Measurements from ENCODE around the gene ADRA2C. TPM values are rescaled to one million over a fixed set of nuclear protein-coding genes. Genes with fewer than 3 reads are reported as not detected.

The ADRA2C gene
- polyA plus RNA-seq, 1 of the 3 experiments (the other 2 are of a cell fraction), result 0.15 TPM

DNA sequence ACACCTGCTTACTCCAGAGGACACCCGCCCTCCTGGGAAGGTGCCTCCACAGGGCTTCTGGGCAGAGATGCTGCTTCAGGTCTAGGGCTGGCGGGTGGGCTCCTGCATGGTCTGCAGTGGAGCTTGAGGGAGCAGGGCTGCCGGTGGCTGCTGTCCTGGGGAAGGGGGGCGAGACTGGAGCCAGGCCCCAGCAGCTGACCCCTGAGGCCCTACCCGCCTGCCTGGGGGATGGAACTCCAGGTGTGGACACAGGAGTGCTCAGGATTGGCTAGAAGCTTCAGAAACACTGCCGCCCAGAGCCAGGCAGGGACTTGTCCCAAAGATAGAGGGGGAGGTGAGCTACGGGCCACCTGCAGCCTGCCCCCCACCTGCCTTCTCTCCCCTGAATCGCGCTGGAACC, 33.0 kb upstream of the ADRA2C start:
- DNase-seq, result peak; percentile 58
- Histone ChIP-seq H3K9me2 (no peaks in the 10 kb centered on the region), H3K36me3 (replicated peaks in 1 of 2; ENCODE audit: control insufficient read depth in 1 of 2, insufficient read depth in 2 of 2, low read length in 1 of 2) (no peaks in the 10 kb centered on the region), H3K9me3 (no peaks in the 10 kb centered on the region), H3K4me2 (no peak overlapping the region), H3K79me2 (ENCODE audit: insufficient read depth) (no peaks in the 10 kb centered on the region), H4K20me1 (ENCODE audit: insufficient read depth) (no peaks in the 10 kb centered on the region), H2AFZ (ENCODE audit: low read depth) (no peak overlapping the region), H3K27me3 (ENCODE audit: insufficient read depth) (no peaks in the 10 kb centered on the region), H3F3A (replicated peaks; ENCODE audit: insufficient read depth) (no peaks in the 10 kb centered on the region), H3K4me1 (ENCODE audit: control insufficient read depth in 1 of 2, insufficient read depth in 2 of 2, low read depth in 1 of 2, low read length in 1 of 2) (peaks cover 0 to 28% of the 10 kb centered on the region in 2 experiments; a peak in 1 of 4 replicates), H3K4me3 (ENCODE audit: low read depth in 2 of 2, low read length in 1 of 2) (no peak overlapping the region), H3K9ac (no peak overlapping the region), H3K27ac (ENCODE audit: low read depth in 2 of 2, low read length in 1 of 2) (no peak overlapping the region)
- ChIA-PET CTCF (interaction anchor here (1.7 kb wide), 1 partner anchor 32 kb away, joined by 4 read pairs; the partner anchor contains the start of gene ADRA2C), POLR2A (no interaction called here)
- no peak for TF ChIP-seq TEAD4 (IDR thresholded peaks at IDR 0.05; ENCODE audit: borderline replicate concordance, insufficient read depth)
- no peak for TF ChIP-seq TCF12 (IDR thresholded peaks at IDR 0.05)
- TF ChIP-seq SMC3 (IDR thresholded peaks at IDR 0.05; ENCODE audit: low read depth, low read length), result no peak
- TF ChIP-seq CHD2 (IDR thresholded peaks at IDR 0.05; ENCODE audit: low read length, partially characterized antibody), result no peak
- WGBS (ENCODE audit: low lambda C conversion rate), result 39% methylated on average over 4 of the region's 9 CpGs

DNA sequence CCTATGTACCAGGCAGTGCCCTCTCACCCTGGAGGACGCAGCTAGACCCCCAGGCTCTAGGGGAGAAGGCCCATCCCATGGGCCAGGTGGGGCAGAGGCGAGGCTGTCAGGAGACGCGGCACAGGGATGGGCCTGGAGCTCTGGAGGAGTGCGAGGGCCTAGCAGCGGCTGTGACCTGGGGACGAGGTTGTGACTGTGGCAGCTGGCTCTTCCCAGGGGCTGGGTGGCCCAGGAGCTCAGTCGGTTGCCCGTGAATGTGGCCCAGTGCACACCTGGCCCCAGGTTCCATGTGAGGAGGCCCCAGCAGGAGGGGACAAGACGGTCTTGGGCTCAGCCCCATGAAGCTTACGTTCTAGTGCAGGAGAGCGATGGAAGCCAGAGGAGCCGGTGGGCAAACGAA, 31.0 kb upstream of the ADRA2C start:
- WGBS (ENCODE audit: low lambda C conversion rate), result 61% methylated on average over 10 of the region's 14 CpGs
- Histone ChIP-seq H3K9ac (no peak overlapping the region), H3K9me2 (no peaks in the 10 kb centered on the region), H3K79me2 (ENCODE audit: insufficient read depth) (no peaks in the 10 kb centered on the region), H2AFZ (ENCODE audit: low read depth) (no peak overlapping the region), H3K4me2 (no peak overlapping the region), H3K27me3 (ENCODE audit: insufficient read depth) (no peaks in the 10 kb centered on the region), H3K4me1 (ENCODE audit: control insufficient read depth in 1 of 2, insufficient read depth in 2 of 2, low read depth in 1 of 2, low read length in 1 of 2) (peaks cover 0 to 28% of the 10 kb centered on the region in 2 experiments; a peak in 1 of 4 replicates), H3K9me3 (no peaks in the 10 kb centered on the region), H4K20me1 (ENCODE audit: insufficient read depth) (no peaks in the 10 kb centered on the region), H3K27ac (ENCODE audit: low read depth in 2 of 2, low read length in 1 of 2) (no peak overlapping the region), H3K36me3 (replicated peaks in 1 of 2; ENCODE audit: control insufficient read depth in 1 of 2, insufficient read depth in 2 of 2, low read length in 1 of 2) (no peaks in the 10 kb centered on the region), H3K4me3 (ENCODE audit: low read depth in 2 of 2, low read length in 1 of 2) (no peak overlapping the region), H3F3A (replicated peaks; ENCODE audit: insufficient read depth) (no peaks in the 10 kb centered on the region)
- no peak for TF ChIP-seq NRF1 (IDR thresholded peaks at IDR 0.05; ENCODE audit: low read depth, low read length)
- no peak for TF ChIP-seq RFX5 (IDR thresholded peaks at IDR 0.05; ENCODE audit: low read length)
- no peak for TF ChIP-seq TAF1 (IDR thresholded peaks at IDR 0.05; ENCODE audit: borderline replicate concordance, low read depth, low read length)
- TF ChIP-seq SMC3 (IDR thresholded peaks at IDR 0.05; ENCODE audit: low read depth, low read length), result no peak
- TF ChIP-seq, protein P1, sequence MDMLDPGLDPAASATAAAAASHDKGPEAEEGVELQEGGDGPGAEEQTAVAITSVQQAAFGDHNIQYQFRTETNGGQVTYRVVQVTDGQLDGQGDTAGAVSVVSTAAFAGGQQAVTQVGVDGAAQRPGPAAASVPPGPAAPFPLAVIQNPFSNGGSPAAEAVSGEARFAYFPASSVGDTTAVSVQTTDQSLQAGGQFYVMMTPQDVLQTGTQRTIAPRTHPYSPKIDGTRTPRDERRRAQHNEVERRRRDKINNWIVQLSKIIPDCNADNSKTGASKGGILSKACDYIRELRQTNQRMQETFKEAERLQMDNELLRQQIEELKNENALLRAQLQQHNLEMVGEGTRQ (IDR thresholded peaks at IDR 0.05; ENCODE audit: borderline replicate concordance, low read depth, low read length), result no peak
- ChIA-PET POLR2A (no interaction called here), CTCF (no interaction called here)
- no peak for DNase-seq

DNA sequence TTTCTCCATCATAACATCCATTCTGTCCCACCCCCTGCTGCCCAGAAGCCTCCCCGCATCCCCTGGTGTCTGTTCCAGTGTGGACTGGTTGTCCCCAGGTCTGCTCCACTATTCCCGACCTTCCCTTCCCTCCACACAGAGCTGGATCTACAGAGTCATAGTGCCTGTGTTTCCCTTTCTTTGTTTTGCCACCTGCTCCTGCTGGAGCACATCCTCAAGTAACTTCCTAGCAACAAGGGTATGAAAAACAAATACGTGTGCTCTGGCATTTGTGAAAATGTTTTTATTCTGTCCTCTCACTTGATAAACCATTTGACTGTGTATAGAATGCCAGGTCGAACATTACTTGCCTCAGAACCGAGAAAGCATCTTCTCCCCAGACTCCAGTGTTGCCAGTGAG, 29.9 kb upstream of the ADRA2C start:
- DNase-seq, result no peak
- no peaks in the 10 kb centered on the region for H3K9me3 ChIP-seq
- TF ChIP-seq, protein P2, sequence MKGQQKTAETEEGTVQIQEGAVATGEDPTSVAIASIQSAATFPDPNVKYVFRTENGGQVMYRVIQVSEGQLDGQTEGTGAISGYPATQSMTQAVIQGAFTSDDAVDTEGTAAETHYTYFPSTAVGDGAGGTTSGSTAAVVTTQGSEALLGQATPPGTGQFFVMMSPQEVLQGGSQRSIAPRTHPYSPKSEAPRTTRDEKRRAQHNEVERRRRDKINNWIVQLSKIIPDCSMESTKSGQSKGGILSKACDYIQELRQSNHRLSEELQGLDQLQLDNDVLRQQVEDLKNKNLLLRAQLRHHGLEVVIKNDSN (IDR thresholded peaks at IDR 0.05; ENCODE audit: borderline replicate concordance, low read depth), result no peak
- no peak for TF ChIP-seq GABPA (IDR thresholded peaks at IDR 0.05; ENCODE audit: low read depth)
- TF ChIP-seq, protein P3, sequence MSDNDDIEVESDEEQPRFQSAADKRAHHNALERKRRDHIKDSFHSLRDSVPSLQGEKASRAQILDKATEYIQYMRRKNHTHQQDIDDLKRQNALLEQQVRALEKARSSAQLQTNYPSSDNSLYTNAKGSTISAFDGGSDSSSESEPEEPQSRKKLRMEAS (IDR thresholded peaks at IDR 0.05; ENCODE audit: low read depth), result no peak
- no peak for TF ChIP-seq RFX5 (IDR thresholded peaks at IDR 0.05; ENCODE audit: low read length)
- TF ChIP-seq FOXJ3 (CRISPR knock-in tag; IDR thresholded peaks at IDR 0.05), result no peak
- TF ChIP-seq EZH2phosphoT487 (IDR thresholded peaks at IDR 0.05; ENCODE audit: borderline replicate concordance, low read depth), result no peak
- TF ChIP-seq EP300 (IDR thresholded peaks at IDR 0.05; ENCODE audit: borderline replicate concordance in 1 of 2, low read depth in 1 of 2, low read length in 1 of 2), result no peak
- TF ChIP-seq RXRA (IDR thresholded peaks at IDR 0.05; ENCODE audit: borderline replicate concordance, low read depth), result no peak
- no peak for TF ChIP-seq FOXM1 (IDR thresholded peaks at IDR 0.05; ENCODE audit: low read depth)
- no peak for TF ChIP-seq CHD2 (IDR thresholded peaks at IDR 0.05; ENCODE audit: low read length, partially characterized antibody)
- TF ChIP-seq ELF1 (IDR thresholded peaks at IDR 0.05), result no peak
- no peak for TF ChIP-seq MXI1 (IDR thresholded peaks at IDR 0.05; ENCODE audit: low read depth, low read length)
- TF ChIP-seq, protein P4, sequence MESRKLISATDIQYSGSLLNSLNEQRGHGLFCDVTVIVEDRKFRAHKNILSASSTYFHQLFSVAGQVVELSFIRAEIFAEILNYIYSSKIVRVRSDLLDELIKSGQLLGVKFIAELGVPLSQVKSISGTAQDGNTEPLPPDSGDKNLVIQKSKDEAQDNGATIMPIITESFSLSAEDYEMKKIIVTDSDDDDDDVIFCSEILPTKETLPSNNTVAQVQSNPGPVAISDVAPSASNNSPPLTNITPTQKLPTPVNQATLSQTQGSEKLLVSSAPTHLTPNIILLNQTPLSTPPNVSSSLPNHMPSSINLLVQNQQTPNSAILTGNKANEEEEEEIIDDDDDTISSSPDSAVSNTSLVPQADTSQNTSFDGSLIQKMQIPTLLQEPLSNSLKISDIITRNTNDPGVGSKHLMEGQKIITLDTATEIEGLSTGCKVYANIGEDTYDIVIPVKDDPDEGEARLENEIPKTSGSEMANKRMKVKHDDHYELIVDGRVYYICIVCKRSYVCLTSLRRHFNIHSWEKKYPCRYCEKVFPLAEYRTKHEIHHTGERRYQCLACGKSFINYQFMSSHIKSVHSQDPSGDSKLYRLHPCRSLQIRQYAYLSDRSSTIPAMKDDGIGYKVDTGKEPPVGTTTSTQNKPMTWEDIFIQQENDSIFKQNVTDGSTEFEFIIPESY (IDR thresholded peaks at IDR 0.05; ENCODE audit: borderline replicate concordance, low read depth), result no peak
- H3F3A ChIP-seq (replicated peaks; ENCODE audit: insufficient read depth), result no peaks in the 10 kb centered on the region
- H3K27me3 ChIP-seq (ENCODE audit: insufficient read depth), result no peaks in the 10 kb centered on the region
- POLR2A ChIA-PET, result no interaction called here
- CTCF ChIA-PET, result no interaction called here
- no peaks in the 10 kb centered on the region for H3K79me2 ChIP-seq (ENCODE audit: insufficient read depth)
- H3K4me2 ChIP-seq, result no peak overlapping the region
- peak overlapping the region in 1 of 2 experiments; percentile 1; a peak in 1 of 4 replicates for H3K27ac ChIP-seq (ENCODE audit: low read depth in 2 of 2, low read length in 1 of 2)
- H2AFZ ChIP-seq (ENCODE audit: low read depth), result no peak overlapping the region
- H4K20me1 ChIP-seq (ENCODE audit: insufficient read depth), result no peaks in the 10 kb centered on the region
- no peaks in the 10 kb centered on the region for H3K9me2 ChIP-seq
- H3K9ac ChIP-seq, result no peak overlapping the region
- peaks cover 0 to 28% of the 10 kb centered on the region in 2 experiments; a peak in 1 of 4 replicates for H3K4me1 ChIP-seq (ENCODE audit: control insufficient read depth in 1 of 2, insufficient read depth in 2 of 2, low read depth in 1 of 2, low read length in 1 of 2)
- H3K4me3 ChIP-seq (ENCODE audit: low read depth in 2 of 2, low read length in 1 of 2), result no peak overlapping the region
- no peaks in the 10 kb centered on the region for H3K36me3 ChIP-seq (replicated peaks in 1 of 2; ENCODE audit: control insufficient read depth in 1 of 2, insufficient read depth in 2 of 2, low read length in 1 of 2)
- 23% methylated on average over 5 of the region's 5 CpGs for WGBS (ENCODE audit: low lambda C conversion rate)
